Activated CD4-positive, alpha-beta T cell treated with anti-CD3 and anti-CD28 coated beads for 36 hours (primary cell): ENCODE results near the gene SLC66A2. TPM values are rescaled to one million over a fixed set of nuclear protein-coding genes. Genes with fewer than 3 reads are reported as not detected.

Experiments
- ATAC-seq: fragments of 200-7000 bp; cut with Tn5 transposase; one replicate; pipeline ENCODE4 v1.10.0; 2021; ENCODE audit warnings: mild to moderate bottlenecking, moderate library complexity
- CTCF ChIA-PET: fragments of 350-600 bp; sonication (Branson Sonifier 250); formaldehyde crosslinking; loops from one replicate; lab custom pipeline; 2021; ENCODE audit warnings: antibody characterized with exemption; lab: Charles Lee
- POLR2A ChIA-PET: fragments of 350-600 bp; sonication (Branson Sonifier 250); formaldehyde crosslinking; loops from one replicate; lab custom pipeline; 2021; ENCODE audit warnings: antibody characterized with exemption, inconsistent platforms; lab: Charles Lee
- DNase-seq: peaks from one replicate; pipeline ENCODE4 v3.0.0-alpha.2; 2020
- H3K27ac Mint-ChIP-seq: one replicate; pipeline ENCODE4 v1.8.0; 2021; ENCODE audit warnings: mixed read lengths
- H3K27me3 Mint-ChIP-seq: one replicate; pipeline ENCODE4 v1.8.0; 2021; ENCODE audit warnings: mixed read lengths
- H3K36me3 Mint-ChIP-seq: one replicate; pipeline ENCODE4 v1.8.0; 2021; ENCODE audit warnings: low read depth, mixed read lengths
- H3K4me1 Mint-ChIP-seq: one replicate; pipeline ENCODE4 v1.8.0; 2021; ENCODE audit warnings: mixed read lengths
- H3K4me3 Mint-ChIP-seq: one replicate; pipeline ENCODE4 v1.8.0; 2021; ENCODE audit warnings: mild to moderate bottlenecking, moderate library complexity, mixed read lengths
- H3K9me3 Mint-ChIP-seq: one replicate; pipeline ENCODE4 v1.8.0; 2021; ENCODE audit warnings: low read depth, mixed read lengths
- intact Hi-C, 2 experiments: fragments of 100-400 bp; cut with DNase I in 1 of 2; cut with micrococcal nuclease in 1 of 2; formaldehyde crosslinking; loops; one replicate each; pipeline versions ENCODE4 v1.14.2 to v1.15.1; 2022 to 2024; cut with DNase I, micrococcal nuclease
- total RNA-seq, 2 experiments: library from RNA; stranded (reverse); gene quantifications; one replicate each; pipeline ENCODE4 v1.2.3, GENCODE V29; 2021

SLC66A2 gene
- total RNA-seq, 2 experiments from 2014 or later = 23.4 to 28.5 TPM

DNA sequence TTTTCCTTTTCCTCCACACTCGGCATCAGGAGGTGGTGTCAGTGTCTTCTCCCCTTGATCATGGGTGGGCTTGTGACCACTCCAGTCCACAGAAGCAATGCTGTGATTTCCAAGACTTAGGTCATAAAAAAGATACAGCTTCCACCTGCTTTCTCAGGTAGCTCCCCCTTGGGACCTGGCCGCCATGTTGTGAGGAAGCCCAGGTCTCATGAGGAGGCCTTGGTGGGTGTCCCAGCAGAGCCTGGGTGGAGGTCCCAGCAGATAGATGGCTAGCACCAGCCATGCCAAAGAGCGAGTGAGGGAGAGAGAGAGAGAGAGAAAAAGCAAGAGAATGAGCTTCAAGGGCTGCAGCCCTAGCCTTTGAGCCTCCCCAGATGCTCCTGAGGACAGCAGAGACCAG is 16.0 kb downstream of the SLC66A2 start:
- DNase-seq = peak; percentile 2
- H3K9me3 Mint-ChIP-seq = peaks cover 37% of the 10 kb centered on the region
- POLR2A ChIA-PET = no interaction called here
- no peak overlapping the region for H3K4me3 Mint-ChIP-seq
- intact Hi-C loops = no loop called here
- CTCF ChIA-PET = no interaction called here
- peaks cover 88% of the 10 kb centered on the region for H3K36me3 Mint-ChIP-seq
- H3K27ac Mint-ChIP-seq = no peak overlapping the region
- H3K4me1 Mint-ChIP-seq = peaks cover 5% of the 10 kb centered on the region
- no peak for ATAC-seq
- no peaks in the 10 kb centered on the region for H3K27me3 Mint-ChIP-seq

DNA sequence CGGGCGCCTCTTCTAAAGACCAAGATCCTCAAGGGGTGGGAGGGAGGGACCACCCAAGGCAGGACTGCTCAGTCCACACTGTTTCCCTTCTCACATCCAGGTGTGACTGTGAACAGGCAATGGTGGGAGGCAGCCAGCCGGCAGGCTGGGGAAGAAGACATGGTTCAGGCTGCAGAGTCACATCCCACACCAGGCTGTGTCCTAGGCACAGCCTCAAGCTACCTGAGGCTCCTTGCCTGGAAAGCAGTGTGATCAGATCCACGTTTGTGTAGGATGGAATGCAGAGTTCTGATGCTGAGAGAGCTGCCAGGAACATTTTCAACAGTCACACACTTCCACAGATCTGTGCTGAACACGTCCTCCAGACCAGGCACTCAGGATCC is 16.4 kb downstream of the SLC66A2 start:
- no peaks in the 10 kb centered on the region for H3K27me3 Mint-ChIP-seq
- ATAC-seq (no peak), DNase-seq (no peak)
- intact Hi-C loops = no loop called here
- H3K4me1 Mint-ChIP-seq = peaks cover 5% of the 10 kb centered on the region
- H3K9me3 Mint-ChIP-seq = peaks cover 41% of the 10 kb centered on the region
- H3K27ac Mint-ChIP-seq = no peak overlapping the region
- CTCF ChIA-PET = no interaction called here
- POLR2A ChIA-PET = no interaction called here
- H3K36me3 Mint-ChIP-seq = peaks cover 88% of the 10 kb centered on the region
- H3K4me3 Mint-ChIP-seq = no peak overlapping the region

DNA sequence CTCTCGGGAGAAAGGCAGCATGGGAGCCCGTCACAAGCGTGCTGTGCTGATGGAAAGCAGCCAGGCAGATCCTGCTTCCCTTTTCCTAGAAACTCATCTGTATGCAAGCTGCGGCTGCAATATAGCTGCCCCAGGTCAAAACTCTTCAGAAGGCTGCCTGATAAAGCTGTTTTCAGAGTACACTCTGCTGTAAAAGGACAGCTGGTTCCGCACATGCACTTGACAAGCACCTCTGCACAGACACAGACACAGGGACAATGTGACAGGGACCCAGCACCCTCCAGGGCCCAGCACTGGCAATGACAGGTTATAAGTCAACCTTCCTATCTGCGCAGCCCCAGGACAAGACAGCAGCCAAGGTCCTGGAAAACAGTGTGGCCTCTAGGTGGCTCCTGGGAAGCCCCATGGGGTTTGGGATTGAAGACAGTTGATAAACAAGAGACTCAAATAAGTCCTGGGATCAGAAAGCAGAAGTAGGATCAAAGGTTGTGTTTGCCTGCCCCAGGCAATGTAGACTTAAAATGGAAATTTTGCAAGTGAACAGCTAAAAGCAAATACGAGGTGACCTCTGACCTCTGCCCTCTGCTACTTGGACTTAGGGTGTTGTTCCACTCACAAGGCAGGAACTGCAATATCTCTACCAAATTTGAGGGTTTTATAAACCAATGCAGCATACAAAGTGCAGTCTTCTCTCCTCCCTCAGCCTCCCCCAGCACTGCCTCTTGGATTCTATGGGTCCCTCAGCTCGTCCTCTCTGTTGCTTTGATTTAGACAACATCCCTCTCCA is 16.9 kb downstream of the SLC66A2 start:
- DNase-seq = no peak
- peaks cover 88% of the 10 kb centered on the region for H3K36me3 Mint-ChIP-seq
- intact Hi-C loops = no loop called here
- ChIA-PET CTCF (no interaction called here), POLR2A (interaction anchor here (0.6 kb wide), 1 partner anchor 61 kb away, joined by 3 read pairs; no protein-coding TSS in a partner anchor)
- peaks cover 47% of the 10 kb centered on the region for H3K9me3 Mint-ChIP-seq
- ATAC-seq = no peak
- no peaks in the 10 kb centered on the region for H3K27me3 Mint-ChIP-seq
- no peak overlapping the region for H3K27ac Mint-ChIP-seq
- no peak overlapping the region for H3K4me3 Mint-ChIP-seq
- H3K4me1 Mint-ChIP-seq = no peaks in the 10 kb centered on the region

DNA sequence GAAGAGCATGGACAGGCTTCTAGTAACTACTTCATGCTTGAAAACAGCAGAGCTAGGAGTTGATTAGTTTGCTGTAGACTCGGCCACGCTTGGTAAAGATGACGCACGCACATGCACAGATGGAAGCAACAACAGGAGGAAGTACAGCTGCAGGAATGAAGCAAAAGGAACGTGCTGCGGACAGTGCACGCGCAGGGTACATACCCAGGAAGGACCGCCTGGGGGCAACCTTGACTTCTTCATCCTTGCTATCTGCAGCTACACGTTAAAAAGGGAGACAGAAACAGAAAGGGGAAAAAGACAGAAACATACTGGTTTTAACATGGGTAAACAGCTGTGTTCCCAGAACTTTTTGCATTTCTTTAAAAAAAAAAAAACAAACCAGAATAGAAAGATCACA is 17.7 kb downstream of the SLC66A2 start:
- Mint-ChIP-seq H3K4me1 (no peaks in the 10 kb centered on the region), H3K4me3 (no peak overlapping the region), H3K36me3 (peaks cover 92% of the 10 kb centered on the region), H3K27ac (no peak overlapping the region), H3K9me3 (peaks cover 53% of the 10 kb centered on the region), H3K27me3 (no peaks in the 10 kb centered on the region)
- POLR2A ChIA-PET = no interaction called here
- no peak for DNase-seq
- CTCF ChIA-PET = no interaction called here
- intact Hi-C loops = no loop called here
- ATAC-seq = no peak

DNA sequence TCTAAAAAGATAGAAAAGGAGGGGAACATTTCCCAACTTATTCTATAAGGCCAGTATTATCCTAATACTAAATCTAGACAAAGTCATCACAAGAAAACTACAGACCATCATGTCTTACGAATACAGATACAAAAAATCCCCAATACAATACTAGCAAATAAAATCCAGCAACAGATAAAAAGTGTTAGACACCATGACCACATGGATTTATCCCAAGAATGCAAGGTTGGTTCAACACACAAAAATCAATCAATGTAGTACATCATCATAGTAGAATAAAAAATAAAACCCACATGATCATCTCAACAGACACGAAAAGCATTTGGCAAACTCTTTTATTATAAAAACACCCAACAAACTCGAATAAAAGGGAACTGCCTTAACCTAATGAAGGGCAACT is 18.5 kb downstream of the SLC66A2 start:
- ATAC-seq = no peak
- no peak for DNase-seq
- H3K9me3 Mint-ChIP-seq = peaks cover 55% of the 10 kb centered on the region
- H3K4me3 Mint-ChIP-seq = no peak overlapping the region
- no peaks in the 10 kb centered on the region for H3K27me3 Mint-ChIP-seq
- ChIA-PET CTCF (no interaction called here), POLR2A (no interaction called here)
- H3K4me1 Mint-ChIP-seq = no peaks in the 10 kb centered on the region
- H3K36me3 Mint-ChIP-seq = peaks cover 92% of the 10 kb centered on the region
- intact Hi-C loops = no loop called here
- H3K27ac Mint-ChIP-seq = no peak overlapping the region

DNA sequence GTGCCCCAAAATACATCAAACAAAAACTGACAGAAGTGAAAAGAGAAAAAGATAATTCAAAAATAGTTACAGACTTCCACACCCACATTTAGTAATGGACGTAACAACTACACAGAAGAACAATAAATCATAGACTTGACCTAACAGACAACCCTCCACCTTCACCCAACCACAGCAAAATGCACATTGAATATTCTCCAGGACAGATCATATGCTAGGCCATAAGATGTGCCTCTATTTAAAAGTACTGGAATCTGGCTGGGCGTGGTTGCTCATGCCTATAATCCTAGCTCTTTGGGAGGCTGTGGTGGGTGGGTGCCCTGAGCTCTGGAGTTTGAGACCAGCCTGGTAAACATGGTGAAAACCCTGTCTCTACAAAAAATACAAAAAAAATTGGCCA is 20.0 kb downstream of the SLC66A2 start:
- Mint-ChIP-seq H3K27me3 (no peaks in the 10 kb centered on the region), H3K36me3 (peaks cover 79% of the 10 kb centered on the region), H3K27ac (no peak overlapping the region), H3K4me1 (no peaks in the 10 kb centered on the region), H3K9me3 (peaks cover 55% of the 10 kb centered on the region), H3K4me3 (no peak overlapping the region)
- ChIA-PET CTCF (no interaction called here), POLR2A (no interaction called here)
- ATAC-seq = no peak
- intact Hi-C loops = no loop called here
- no peak for DNase-seq

DNA sequence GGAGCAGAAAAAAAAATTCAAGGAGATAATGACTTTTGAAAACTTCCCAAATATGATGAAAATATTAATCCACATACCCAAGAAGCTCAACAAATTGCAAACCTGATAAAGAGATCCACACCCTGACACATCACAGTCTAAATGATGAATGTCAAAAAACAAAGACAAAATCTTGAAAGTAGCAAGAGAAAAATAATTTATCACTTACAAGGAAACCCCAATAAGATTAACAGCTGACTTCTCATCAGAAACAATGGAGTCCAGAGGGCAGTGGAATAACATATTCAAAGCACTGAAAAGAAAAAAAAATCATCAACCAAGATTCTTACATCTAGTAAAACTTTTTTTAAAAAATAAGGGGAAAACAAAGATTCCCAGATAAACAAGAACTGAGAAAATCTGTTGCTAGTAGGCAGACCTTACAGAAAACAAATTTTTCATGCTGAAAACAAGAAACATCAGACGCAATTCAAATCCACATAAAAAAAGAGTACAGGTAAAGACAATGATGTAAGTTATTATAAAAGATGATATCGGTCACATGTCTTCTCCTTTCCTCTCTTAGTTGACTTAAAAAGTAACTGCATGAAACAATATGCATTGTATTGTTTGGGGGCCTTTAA is 21.3 kb downstream of the SLC66A2 start:
- intact Hi-C loops = no loop called here
- CTCF ChIA-PET = no interaction called here
- ATAC-seq (no peak), DNase-seq (no peak)
- no peaks in the 10 kb centered on the region for H3K27me3 Mint-ChIP-seq
- peaks cover 48% of the 10 kb centered on the region for H3K9me3 Mint-ChIP-seq
- H3K27ac Mint-ChIP-seq = no peak overlapping the region
- H3K4me1 Mint-ChIP-seq = no peaks in the 10 kb centered on the region
- POLR2A ChIA-PET = no interaction called here
- peaks cover 71% of the 10 kb centered on the region for H3K36me3 Mint-ChIP-seq
- H3K4me3 Mint-ChIP-seq = no peak overlapping the region

DNA sequence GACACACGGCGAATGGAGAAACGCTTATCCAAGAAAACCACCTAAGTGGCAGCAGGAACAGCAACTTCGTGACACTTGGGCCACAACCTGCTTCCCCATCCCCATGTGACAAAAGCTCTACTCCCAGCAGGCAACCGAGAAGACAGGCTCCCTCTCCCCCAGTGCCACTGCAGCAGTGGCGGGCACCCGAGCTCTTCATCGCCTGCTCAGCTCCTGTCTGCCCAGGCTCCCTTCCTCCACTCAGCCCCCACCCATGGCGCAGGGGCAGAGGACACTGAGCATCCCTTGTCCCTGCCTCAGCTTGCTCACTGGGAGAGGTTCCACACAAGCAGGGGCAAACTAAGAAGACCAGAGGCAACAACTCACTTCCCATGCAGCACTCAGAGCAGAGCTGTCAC is 22.9 kb downstream of the SLC66A2 start:
- no peak for DNase-seq
- peaks cover 36% of the 10 kb centered on the region for H3K9me3 Mint-ChIP-seq
- no peak overlapping the region for H3K27ac Mint-ChIP-seq
- no peak for ATAC-seq
- H3K4me1 Mint-ChIP-seq = no peaks in the 10 kb centered on the region
- CTCF ChIA-PET = no interaction called here
- peaks cover 66% of the 10 kb centered on the region for H3K36me3 Mint-ChIP-seq
- POLR2A ChIA-PET = no interaction called here
- intact Hi-C loops = no loop called here
- H3K27me3 Mint-ChIP-seq = no peaks in the 10 kb centered on the region
- H3K4me3 Mint-ChIP-seq = no peak overlapping the region

DNA sequence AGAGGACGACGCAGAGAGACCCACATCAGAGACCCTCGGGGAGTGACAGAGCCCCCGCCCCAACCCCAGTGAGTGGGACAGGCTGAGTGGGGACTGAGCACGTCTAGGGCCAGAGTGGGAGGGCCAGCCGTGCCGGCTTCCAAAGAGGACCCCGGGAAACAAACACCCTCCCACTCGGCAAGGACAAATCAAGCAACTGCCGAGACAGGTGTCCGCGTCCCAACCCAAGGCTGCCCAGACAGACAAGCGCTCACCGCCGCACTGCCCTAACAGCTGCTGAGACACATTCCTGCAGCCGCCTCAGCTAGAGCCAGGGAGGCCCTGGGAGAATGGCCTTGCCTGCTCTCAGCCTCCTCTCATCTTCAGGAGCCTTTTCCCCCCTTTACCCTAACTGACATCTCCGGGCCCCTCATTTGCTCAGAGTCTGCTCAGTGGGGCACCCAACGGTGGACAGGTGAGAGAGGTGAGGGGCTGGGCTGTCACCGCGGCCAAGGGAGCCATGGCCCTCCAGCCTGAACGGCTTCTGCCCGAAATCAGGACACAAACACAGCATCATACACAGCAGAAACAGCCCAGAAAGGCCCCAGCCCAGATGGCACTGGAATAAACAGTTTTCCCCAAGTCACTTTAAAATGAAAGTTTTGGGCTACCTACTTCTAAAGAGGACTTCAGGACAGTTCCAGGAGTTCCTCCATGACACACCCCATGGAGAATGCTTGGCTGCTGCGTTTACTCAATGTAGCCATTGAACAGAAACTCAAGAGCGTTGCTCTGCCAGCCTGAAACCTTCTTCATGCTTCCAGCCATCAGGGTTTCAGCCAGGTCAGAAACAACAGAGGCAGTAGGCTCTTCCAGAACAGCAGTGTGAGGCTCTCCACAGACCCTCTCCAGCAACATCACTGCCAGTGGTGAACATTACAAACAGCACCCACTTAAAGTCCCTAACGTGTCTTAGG is 23.6 kb downstream of the SLC66A2 start:
- Mint-ChIP-seq H3K27me3 (no peaks in the 10 kb centered on the region), H3K9me3 (peaks cover 31% of the 10 kb centered on the region), H3K27ac (no peak overlapping the region), H3K4me1 (no peaks in the 10 kb centered on the region), H3K4me3 (no peak overlapping the region), H3K36me3 (peaks cover 61% of the 10 kb centered on the region)
- DNase-seq (no peak), ATAC-seq (no peak)
- intact Hi-C loops = no loop called here
- POLR2A ChIA-PET = no interaction called here
- CTCF ChIA-PET = no interaction called here

DNA sequence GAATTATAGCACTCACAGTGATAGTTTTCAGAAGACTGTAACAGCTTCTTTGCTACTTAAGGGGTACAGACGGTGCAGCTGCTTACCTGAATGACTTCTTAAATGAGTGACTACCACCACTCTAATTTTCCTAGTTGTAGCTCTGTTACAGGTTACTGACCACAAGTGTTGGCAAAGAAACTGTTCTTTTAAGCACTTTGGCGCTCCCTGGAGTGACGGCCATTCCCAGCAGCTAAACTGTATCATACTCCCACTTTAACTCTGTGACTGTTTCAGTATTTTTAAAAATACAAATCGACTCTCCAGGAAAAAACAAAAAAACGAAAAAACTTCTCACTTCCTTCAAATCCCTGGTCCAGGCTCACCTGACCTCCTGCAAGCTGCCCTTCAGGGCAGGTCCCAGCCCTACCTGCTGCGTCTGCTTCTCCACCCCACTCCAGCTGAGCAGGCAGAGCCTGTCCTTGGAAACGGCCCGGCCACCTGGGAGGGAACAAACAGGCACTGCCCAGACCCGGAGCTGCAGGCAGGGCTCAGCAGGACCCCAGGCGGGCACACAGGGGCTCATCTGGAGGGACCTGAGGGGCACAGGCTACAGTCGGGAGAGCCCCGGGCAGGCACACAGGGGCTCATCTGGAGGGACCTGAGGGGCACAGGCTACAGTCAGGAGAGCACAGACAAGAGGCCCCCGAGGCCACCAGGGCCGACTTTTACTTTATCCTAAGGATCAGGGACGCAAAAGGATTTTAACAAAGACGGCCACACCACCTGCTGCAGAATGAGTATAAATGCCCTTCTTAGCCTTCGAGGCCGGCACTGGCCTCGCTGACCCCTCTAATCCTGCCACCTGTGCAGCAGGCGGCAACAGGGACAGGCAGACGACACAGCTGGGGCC is 24.5 kb downstream of the SLC66A2 start:
- intact Hi-C loops = no loop called here
- DNase-seq (no peak), ATAC-seq (no peak)
- POLR2A ChIA-PET = no interaction called here
- Mint-ChIP-seq H3K27ac (no peak overlapping the region), H3K27me3 (no peaks in the 10 kb centered on the region), H3K4me3 (no peak overlapping the region), H3K36me3 (peaks cover 53% of the 10 kb centered on the region), H3K4me1 (no peaks in the 10 kb centered on the region), H3K9me3 (peaks cover 22% of the 10 kb centered on the region)
- CTCF ChIA-PET = no interaction called here

DNA sequence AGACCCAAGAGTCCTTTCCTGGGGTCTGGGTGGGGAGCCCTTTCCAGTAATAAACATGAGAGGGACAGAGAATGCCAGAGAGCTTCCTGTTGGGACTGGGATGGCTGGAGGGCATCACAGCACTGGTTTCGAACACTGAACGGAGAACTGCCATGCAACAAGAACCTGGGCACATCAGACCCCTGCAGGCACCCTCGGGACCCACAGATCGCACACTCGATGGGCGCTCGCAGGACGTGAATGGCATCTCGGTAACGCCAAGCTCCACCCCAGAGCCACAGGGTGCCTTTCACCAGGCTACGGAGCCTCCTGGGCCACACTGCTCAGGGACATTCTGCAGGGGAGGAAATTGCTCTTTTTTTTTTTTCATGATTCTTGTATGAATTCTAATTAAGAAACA is 25.1 kb downstream of the SLC66A2 start:
- peaks cover 20% of the 10 kb centered on the region for H3K9me3 Mint-ChIP-seq
- no peak overlapping the region for H3K4me3 Mint-ChIP-seq
- ChIA-PET POLR2A (no interaction called here), CTCF (no interaction called here)
- intact Hi-C loops = no loop called here
- no peaks in the 10 kb centered on the region for H3K27me3 Mint-ChIP-seq
- no peak for DNase-seq
- no peak for ATAC-seq
- H3K36me3 Mint-ChIP-seq = peaks cover 49% of the 10 kb centered on the region
- no peaks in the 10 kb centered on the region for H3K4me1 Mint-ChIP-seq
- no peak overlapping the region for H3K27ac Mint-ChIP-seq
